Liver (tissue), 3 donors: ENCODE data around the gene SYT2.

Experiments used
- GABPA ChIP-seq, 2 donors: IDR thresholded peaks in 1 of 2; conservative IDR thresholded peaks in 1 of 2; 2 replicates each; pipeline ENCODE4 v1.6.1; 2016; ENCODE audit warnings: antibody characterized with exemption in 2 of 2, mild to moderate bottlenecking in 1 of 2, moderate library complexity in 1 of 2
- SP1 ChIP-seq: IDR thresholded peaks from 2 replicates; pipeline ENCODE4 v1.6.1; 2018; ENCODE audit warnings: antibody characterized with exemption, mild to moderate bottlenecking
- YY1 ChIP-seq: IDR thresholded peaks from 2 replicates; pipeline ENCODE4 v1.6.1; 2016; ENCODE audit warnings: antibody characterized with exemption, mild to moderate bottlenecking
- TF ChIP-seq, protein P1 (sequence below): fragments of 150-350 bp; IDR thresholded peaks from 2 replicates; pipeline ENCODE4 v1.5.1; 2017; ENCODE audit warnings: improper control_type of control experiment, low read depth, low read length; ENCODE audit not compliant: missing input control
- TF ChIP-seq, protein P2 (sequence below): IDR thresholded peaks from 2 replicates; pipeline ENCODE4 v1.6.1; 2016; ENCODE audit warnings: antibody characterized with exemption, mild to moderate bottlenecking
- TF ChIP-seq, protein P3 (sequence below): IDR thresholded peaks from 2 replicates; pipeline ENCODE4 v1.6.1; 2016; ENCODE audit warnings: antibody characterized with exemption
- TF ChIP-seq, protein P4 (sequence below): IDR thresholded peaks from 2 replicates; pipeline ENCODE4 v1.6.1; 2016; ENCODE audit warnings: antibody characterized with exemption
- donor health status: healthy.
- donor health status: healthy.

DNA sequence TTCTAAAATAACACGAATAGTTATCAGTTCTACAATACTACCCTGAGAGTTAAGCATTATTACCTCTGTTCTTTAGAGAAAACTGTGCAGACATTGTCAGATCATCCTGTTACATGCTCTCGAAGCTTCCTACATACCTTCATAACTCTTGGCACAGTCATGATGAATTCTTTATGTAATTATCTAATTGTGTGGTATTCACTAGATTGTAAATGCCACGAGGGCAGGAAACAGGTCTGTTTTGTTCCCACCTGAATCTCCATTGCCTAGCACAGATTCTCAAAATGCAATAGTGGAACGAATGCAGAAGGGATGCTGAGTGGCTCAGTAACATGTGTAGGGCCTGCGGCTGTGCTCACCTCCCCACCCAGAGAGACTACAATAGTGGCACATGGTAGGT lies 3.4 kb downstream of the SYT2 start:
- TF ChIP-seq SP1 = no peak
- TF ChIP-seq, protein P1, sequence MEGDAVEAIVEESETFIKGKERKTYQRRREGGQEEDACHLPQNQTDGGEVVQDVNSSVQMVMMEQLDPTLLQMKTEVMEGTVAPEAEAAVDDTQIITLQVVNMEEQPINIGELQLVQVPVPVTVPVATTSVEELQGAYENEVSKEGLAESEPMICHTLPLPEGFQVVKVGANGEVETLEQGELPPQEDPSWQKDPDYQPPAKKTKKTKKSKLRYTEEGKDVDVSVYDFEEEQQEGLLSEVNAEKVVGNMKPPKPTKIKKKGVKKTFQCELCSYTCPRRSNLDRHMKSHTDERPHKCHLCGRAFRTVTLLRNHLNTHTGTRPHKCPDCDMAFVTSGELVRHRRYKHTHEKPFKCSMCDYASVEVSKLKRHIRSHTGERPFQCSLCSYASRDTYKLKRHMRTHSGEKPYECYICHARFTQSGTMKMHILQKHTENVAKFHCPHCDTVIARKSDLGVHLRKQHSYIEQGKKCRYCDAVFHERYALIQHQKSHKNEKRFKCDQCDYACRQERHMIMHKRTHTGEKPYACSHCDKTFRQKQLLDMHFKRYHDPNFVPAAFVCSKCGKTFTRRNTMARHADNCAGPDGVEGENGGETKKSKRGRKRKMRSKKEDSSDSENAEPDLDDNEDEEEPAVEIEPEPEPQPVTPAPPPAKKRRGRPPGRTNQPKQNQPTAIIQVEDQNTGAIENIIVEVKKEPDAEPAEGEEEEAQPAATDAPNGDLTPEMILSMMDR = no peak
- TF ChIP-seq, protein P2, sequence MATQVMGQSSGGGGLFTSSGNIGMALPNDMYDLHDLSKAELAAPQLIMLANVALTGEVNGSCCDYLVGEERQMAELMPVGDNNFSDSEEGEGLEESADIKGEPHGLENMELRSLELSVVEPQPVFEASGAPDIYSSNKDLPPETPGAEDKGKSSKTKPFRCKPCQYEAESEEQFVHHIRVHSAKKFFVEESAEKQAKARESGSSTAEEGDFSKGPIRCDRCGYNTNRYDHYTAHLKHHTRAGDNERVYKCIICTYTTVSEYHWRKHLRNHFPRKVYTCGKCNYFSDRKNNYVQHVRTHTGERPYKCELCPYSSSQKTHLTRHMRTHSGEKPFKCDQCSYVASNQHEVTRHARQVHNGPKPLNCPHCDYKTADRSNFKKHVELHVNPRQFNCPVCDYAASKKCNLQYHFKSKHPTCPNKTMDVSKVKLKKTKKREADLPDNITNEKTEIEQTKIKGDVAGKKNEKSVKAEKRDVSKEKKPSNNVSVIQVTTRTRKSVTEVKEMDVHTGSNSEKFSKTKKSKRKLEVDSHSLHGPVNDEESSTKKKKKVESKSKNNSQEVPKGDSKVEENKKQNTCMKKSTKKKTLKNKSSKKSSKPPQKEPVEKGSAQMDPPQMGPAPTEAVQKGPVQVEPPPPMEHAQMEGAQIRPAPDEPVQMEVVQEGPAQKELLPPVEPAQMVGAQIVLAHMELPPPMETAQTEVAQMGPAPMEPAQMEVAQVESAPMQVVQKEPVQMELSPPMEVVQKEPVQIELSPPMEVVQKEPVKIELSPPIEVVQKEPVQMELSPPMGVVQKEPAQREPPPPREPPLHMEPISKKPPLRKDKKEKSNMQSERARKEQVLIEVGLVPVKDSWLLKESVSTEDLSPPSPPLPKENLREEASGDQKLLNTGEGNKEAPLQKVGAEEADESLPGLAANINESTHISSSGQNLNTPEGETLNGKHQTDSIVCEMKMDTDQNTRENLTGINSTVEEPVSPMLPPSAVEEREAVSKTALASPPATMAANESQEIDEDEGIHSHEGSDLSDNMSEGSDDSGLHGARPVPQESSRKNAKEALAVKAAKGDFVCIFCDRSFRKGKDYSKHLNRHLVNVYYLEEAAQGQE = no peak
- TF ChIP-seq, protein P3, sequence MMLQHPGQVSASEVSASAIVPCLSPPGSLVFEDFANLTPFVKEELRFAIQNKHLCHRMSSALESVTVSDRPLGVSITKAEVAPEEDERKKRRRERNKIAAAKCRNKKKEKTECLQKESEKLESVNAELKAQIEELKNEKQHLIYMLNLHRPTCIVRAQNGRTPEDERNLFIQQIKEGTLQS = no peak
- no peak for TF ChIP-seq GABPA (IDR thresholded peaks at IDR 0.05 in 1 of 2, conservative IDR thresholded peaks at IDR 0.05 in 1 of 2)
- TF ChIP-seq, protein P4, sequence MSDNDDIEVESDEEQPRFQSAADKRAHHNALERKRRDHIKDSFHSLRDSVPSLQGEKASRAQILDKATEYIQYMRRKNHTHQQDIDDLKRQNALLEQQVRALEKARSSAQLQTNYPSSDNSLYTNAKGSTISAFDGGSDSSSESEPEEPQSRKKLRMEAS = no peak
- TF ChIP-seq YY1 = no peak
